Caco-2 (cell line): ENCODE data around the gene SRPRA. TPM values are rescaled to one million over a fixed set of nuclear protein-coding genes. Genes with fewer than 3 reads are reported as not detected.
"Not testable (repeated sequence)": the region's sequence is repeated elsewhere in the genome, so short reads cannot be mapped to it uniquely, and the experiment has no call there.

Source experiments
- BruUV-seq: library from RNA; stranded (reverse); fragments of 400-500 nt; replicated peaks from 2 replicates; lab custom pipeline; 2021; lab: Mats Ljungman, UMichigan
- CTCF ChIA-PET: fragments of 300-600 bp; sonication (Branson Sonifier 250); formaldehyde crosslinking; loops from one replicate; lab custom pipeline; 2022; ENCODE audit warnings: antibody characterized with exemption; lab: Charles Lee
- POLR2A ChIA-PET: fragments of 300-600 bp; sonication (Branson Sonifier 250); formaldehyde crosslinking; loops from one replicate; lab custom pipeline; 2022; ENCODE audit warnings: antibody characterized with exemption; lab: Charles Lee
- DNase-seq, 2 experiments: peaks; one replicate each; pipeline versions ENCODE4 v3.0.0 to v3.0.0-alpha.2; 2020 to 2022
- H3K27me3 ChIP-seq: replicated peaks from 2 replicates; pipeline ENCODE4 v1.6.0; 2011; ENCODE audit warnings: low read length; ENCODE audit not compliant: control insufficient read depth, insufficient read depth
- H3K36me3 ChIP-seq: 2 replicates; pipeline ENCODE4 v1.5.1; 2011; ENCODE audit warnings: low read length; ENCODE audit not compliant: control insufficient read depth, insufficient read depth
- H3K4me1 ChIP-seq: fragments of 250-450 bp; sonication (Bioruptor Pico); 2 replicates; pipeline ENCODE4 v1.5.1; 2020; ENCODE audit warnings: mild to moderate bottlenecking
- H3K4me3 ChIP-seq: 2 replicates; pipeline ENCODE4 v1.5.1; 2011; ENCODE audit warnings: low read depth, mild to moderate bottlenecking, control low read depth, low read length
- H3K9me3 ChIP-seq: fragments of 250-450 bp; sonication (Bioruptor Pico); 2 replicates; pipeline ENCODE4 v1.5.1; 2020; ENCODE audit warnings: mild to moderate bottlenecking, moderate library complexity
- H3K27ac Mint-ChIP-seq: one replicate; pipeline ENCODE4 v1.8.0; 2022; ENCODE audit warnings: mixed read lengths; ENCODE audit not compliant: unreplicated experiment
- H3K27me3 Mint-ChIP-seq: one replicate; pipeline ENCODE4 v1.8.0; 2022; ENCODE audit warnings: mixed read lengths; ENCODE audit not compliant: insufficient read depth, unreplicated experiment
- H3K36me3 Mint-ChIP-seq: one replicate; pipeline ENCODE4 v1.8.0; 2022; ENCODE audit warnings: mild to moderate bottlenecking, mixed read lengths; ENCODE audit not compliant: insufficient read depth, unreplicated experiment
- H3K4me1 Mint-ChIP-seq: one replicate; pipeline ENCODE4 v1.8.0; 2022; ENCODE audit warnings: low read depth, mixed read lengths; ENCODE audit not compliant: unreplicated experiment
- H3K4me3 Mint-ChIP-seq: one replicate; pipeline ENCODE4 v1.8.0; 2022; ENCODE audit warnings: mild to moderate bottlenecking, moderate library complexity, mixed read lengths; ENCODE audit not compliant: unreplicated experiment
- H3K9me3 Mint-ChIP-seq: one replicate; pipeline ENCODE4 v1.8.0; 2022; ENCODE audit warnings: mixed read lengths; ENCODE audit not compliant: unreplicated experiment
- intact Hi-C: fragments of 100-400 bp; cut with micrococcal nuclease; formaldehyde crosslinking; loops from one replicate; pipeline ENCODE4 v1.10.0; 2022; ENCODE audit not compliant: unreplicated experiment
- total RNA-seq: library from RNA; stranded (reverse); gene quantifications from 2 replicates; pipeline ENCODE4 v1.2.3, GENCODE V29; 2022
- TF ChIP-seq, protein P1 (sequence below), 2 experiments: fragments of 200-600 bp in 1 of 2; IDR thresholded peaks; 1 replicate in 1 of 2; 2 replicates in 1 of 2; pipeline versions ENCODE4 v1.5.1 to v1.8.0; 2011 to 2022; ENCODE audit warnings: antibody characterized with exemption in 1 of 2, control low read depth in 1 of 2, inconsistent platforms in 1 of 2, low read depth in 1 of 2, low read length in 1 of 2, mild to moderate bottlenecking in 1 of 2, moderate library complexity in 1 of 2; ENCODE audit not compliant: insufficient read depth in 1 of 2, severe bottlenecking in 1 of 2, unreplicated experiment in 1 of 2

The SRPRA gene
- total RNA-seq, 1 experiment from 2014 or later: 191 TPM

DNA sequence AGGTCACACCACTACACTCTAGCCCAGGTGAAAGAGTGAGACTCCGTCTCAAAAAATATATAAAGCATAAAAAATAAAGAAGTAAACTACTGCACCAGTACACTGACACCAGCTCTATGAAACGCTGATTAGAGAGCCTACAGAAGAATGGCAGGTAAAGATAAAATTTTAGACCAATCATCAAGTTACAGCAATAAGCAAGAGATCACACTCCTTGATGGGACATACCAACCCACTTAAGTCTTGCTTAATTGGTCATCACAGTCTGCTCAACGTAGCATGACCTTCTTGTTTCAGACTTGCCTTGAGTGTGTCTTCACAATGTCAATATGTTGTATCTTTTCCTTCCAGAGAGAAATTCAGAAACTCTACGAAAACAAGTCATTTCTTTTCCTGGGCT lies 12.5 kb downstream of the SRPRA start:
- Mint-ChIP-seq H3K27me3 (no peaks in the 10 kb centered on the region), H3K4me1 (no peaks in the 10 kb centered on the region), H3K4me3 (no peak overlapping the region), H3K36me3 (peaks cover 89% of the 10 kb centered on the region), H3K27ac (no peak overlapping the region), H3K9me3 (no peaks in the 10 kb centered on the region)
- no TSS peak for BruUV-seq
- Histone ChIP-seq H3K9me3 (no peaks in the 10 kb centered on the region), H3K4me1 (no peaks in the 10 kb centered on the region), H3K27me3 (no peaks in the 10 kb centered on the region), H3K4me3 (no peak overlapping the region), H3K36me3 (no peaks in the 10 kb centered on the region)
- ChIA-PET CTCF (no interaction called here), POLR2A (interaction anchor here (0.6 kb wide), 1 partner anchor 17 kb away, joined by 4 read pairs; no protein-coding TSS in a partner anchor)
- intact Hi-C loops: no loop called here
- no peak for DNase-seq
- TF ChIP-seq, protein P1, sequence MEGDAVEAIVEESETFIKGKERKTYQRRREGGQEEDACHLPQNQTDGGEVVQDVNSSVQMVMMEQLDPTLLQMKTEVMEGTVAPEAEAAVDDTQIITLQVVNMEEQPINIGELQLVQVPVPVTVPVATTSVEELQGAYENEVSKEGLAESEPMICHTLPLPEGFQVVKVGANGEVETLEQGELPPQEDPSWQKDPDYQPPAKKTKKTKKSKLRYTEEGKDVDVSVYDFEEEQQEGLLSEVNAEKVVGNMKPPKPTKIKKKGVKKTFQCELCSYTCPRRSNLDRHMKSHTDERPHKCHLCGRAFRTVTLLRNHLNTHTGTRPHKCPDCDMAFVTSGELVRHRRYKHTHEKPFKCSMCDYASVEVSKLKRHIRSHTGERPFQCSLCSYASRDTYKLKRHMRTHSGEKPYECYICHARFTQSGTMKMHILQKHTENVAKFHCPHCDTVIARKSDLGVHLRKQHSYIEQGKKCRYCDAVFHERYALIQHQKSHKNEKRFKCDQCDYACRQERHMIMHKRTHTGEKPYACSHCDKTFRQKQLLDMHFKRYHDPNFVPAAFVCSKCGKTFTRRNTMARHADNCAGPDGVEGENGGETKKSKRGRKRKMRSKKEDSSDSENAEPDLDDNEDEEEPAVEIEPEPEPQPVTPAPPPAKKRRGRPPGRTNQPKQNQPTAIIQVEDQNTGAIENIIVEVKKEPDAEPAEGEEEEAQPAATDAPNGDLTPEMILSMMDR (IDR thresholded peaks at IDR 0.05; ENCODE audit: insufficient read depth in 1 of 2, low read depth in 1 of 2, low read length in 1 of 2, severe bottlenecking in 1 of 2, unreplicated experiment in 1 of 2): no peak

DNA sequence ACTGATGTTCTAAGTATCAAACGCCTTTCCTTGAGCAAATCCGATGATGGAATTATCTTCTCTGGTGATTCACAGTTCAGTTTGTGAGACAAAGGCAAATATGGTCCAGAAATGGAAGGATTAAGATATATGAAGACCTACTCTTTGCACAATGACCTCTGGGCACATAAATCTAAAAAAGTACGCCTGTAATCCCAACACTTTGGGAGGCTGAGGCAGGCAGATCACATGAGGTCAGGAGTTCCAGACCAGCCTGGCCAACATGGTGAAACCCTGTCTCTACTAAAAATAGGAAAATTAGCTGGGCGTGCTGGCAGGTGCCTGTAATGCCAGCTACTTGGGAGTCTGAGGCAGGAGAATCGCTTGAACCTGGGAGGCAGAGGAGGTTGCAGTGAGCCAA lies 13.2 kb downstream of the SRPRA start:
- H3K27me3 ChIP-seq, H3K9me3 ChIP-seq, CTCF ChIA-PET, H3K27ac Mint-ChIP-seq, intact Hi-C loops, H3K4me1 Mint-ChIP-seq, H3K4me3 Mint-ChIP-seq, H3K36me3 ChIP-seq, DNase-seq, H3K27me3 Mint-ChIP-seq, H3K4me3 ChIP-seq, H3K4me1 ChIP-seq, H3K9me3 Mint-ChIP-seq, BruUV-seq: not testable (repeated sequence)
- peaks cover 88% of the 10 kb centered on the region for H3K36me3 Mint-ChIP-seq
- POLR2A ChIA-PET: interaction anchor here (0.6 kb wide), 1 partner anchor 18 kb away, joined by 4 read pairs; no protein-coding TSS in a partner anchor

DNA sequence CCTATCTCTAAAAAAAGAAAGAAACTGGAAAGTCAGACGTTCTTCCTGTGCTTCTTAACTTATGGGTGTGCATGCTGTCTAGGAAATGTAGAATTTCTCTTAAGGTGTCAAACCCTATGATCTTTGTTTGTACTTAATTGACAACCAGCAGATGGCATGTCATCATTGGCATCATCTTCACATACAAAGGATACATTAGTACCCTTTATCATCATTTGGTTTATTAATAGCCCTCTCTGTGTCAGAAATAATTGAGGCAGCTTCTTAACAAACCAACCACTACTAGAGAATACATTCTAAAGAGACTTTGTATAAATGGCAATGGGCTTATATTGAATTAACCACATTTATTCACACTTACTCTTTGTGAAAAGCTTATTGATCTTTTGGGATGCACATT lies 13.9 kb downstream of the SRPRA start:
- BruUV-seq: no TSS peak
- H3K4me1 ChIP-seq: no peaks in the 10 kb centered on the region
- DNase-seq: no peak
- Mint-ChIP-seq H3K27me3 (no peaks in the 10 kb centered on the region), H3K27ac (no peak overlapping the region), H3K36me3 (peaks cover 88% of the 10 kb centered on the region), H3K4me3 (no peak overlapping the region), H3K4me1 (no peaks in the 10 kb centered on the region), H3K9me3 (no peaks in the 10 kb centered on the region)
- TF ChIP-seq, protein P1 (IDR thresholded peaks at IDR 0.05; ENCODE audit: insufficient read depth in 1 of 2, low read depth in 1 of 2, low read length in 1 of 2, severe bottlenecking in 1 of 2, unreplicated experiment in 1 of 2): no peak
- ChIA-PET CTCF (no interaction called here), POLR2A (no interaction called here)
- no peaks in the 10 kb centered on the region for H3K9me3 ChIP-seq
- no peaks in the 10 kb centered on the region for H3K27me3 ChIP-seq
- no peaks in the 10 kb centered on the region for H3K36me3 ChIP-seq
- no peak overlapping the region for H3K4me3 ChIP-seq
- intact Hi-C loops: no loop called here

DNA sequence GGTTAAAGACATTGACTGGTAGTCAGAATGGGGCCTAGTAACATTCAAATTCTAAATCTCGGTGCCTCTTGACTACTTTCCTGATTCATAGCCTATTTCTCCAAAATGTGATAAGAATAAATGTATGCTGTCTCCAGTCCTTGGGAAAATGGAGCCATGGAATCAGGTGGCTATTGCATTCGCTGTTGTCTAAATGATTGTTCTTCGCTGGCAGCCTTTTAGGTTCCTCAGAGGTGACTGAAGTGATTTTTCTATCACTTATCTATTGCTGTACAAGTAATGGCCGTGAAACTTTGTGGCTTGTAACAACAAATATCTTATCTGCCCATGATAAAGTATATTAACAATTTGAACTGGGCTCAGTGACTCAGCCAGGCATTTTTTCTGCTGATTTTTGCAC lies 15.4 kb downstream of the SRPRA start:
- no TSS peak for BruUV-seq
- POLR2A ChIA-PET: no interaction called here
- no peak overlapping the region for H3K4me3 ChIP-seq
- H3K36me3 ChIP-seq: no peaks in the 10 kb centered on the region
- CTCF ChIA-PET: no interaction called here
- Mint-ChIP-seq H3K9me3 (no peaks in the 10 kb centered on the region), H3K4me3 (no peak overlapping the region), H3K27me3 (no peaks in the 10 kb centered on the region), H3K4me1 (no peaks in the 10 kb centered on the region), H3K27ac (no peak overlapping the region), H3K36me3 (peaks cover 85% of the 10 kb centered on the region)
- H3K4me1 ChIP-seq: no peaks in the 10 kb centered on the region
- DNase-seq: no peak
- no peaks in the 10 kb centered on the region for H3K27me3 ChIP-seq
- TF ChIP-seq, protein P1 (IDR thresholded peaks at IDR 0.05; ENCODE audit: insufficient read depth in 1 of 2, low read depth in 1 of 2, low read length in 1 of 2, severe bottlenecking in 1 of 2, unreplicated experiment in 1 of 2): no peak
- no peaks in the 10 kb centered on the region for H3K9me3 ChIP-seq
- intact Hi-C loops: no loop called here
